ENCODE measurements around the gene EHBP1L1. TPM values are rescaled to one million over a fixed set of nuclear protein-coding genes. Genes with fewer than 3 reads are reported as not detected.

Gene EHBP1L1
- total RNA-seq, 1 donor from 2014 or later, result 4.7 TPM

DNA sequence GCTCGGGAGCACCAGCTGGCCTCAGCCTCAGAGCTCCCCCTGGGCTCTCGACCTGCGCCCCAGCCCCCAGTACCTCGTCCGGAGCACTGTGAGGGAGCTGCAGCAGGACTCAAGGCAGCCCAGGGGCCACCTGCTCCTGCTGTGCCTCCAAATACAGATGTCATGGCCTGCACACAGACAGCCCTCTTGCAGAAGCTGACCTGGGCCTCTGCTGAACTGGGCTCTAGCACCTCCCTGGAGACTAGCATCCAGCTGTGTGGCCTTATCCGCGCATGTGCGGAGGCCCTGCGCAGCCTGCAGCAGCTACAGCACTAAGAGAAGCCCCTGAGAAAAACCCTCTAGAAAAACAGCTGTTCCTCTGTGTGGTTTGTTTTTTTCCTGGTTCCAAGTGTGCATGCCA lies 4.4 kb upstream of the EHBP1L1 start:
- Mint-ChIP-seq H3K27me3 (ENCODE audit: insufficient read depth, low read depth) (peaks cover 22% of the 10 kb centered on the region), H3K4me1 (peaks cover 56% of the 10 kb centered on the region), H3K36me3 (peaks cover 13% of the 10 kb centered on the region), H3K9me3 (no peaks in the 10 kb centered on the region), H3K27ac (no peak overlapping the region), H3K4me3 (peak overlapping the region; percentile 90)
- Histone ChIP-seq H3K4me3 (peak overlapping the region; percentile 93), H4K20me1 (ENCODE audit: low read depth) (peaks cover 48% of the 10 kb centered on the region), H3K4me2 (peak overlapping the region; percentile 97), H3K27ac (no peak overlapping the region), H2AFZ (replicated peaks) (no peak overlapping the region), H3K9ac (no peak overlapping the region), H3K4me1 (peaks cover 27% of the 10 kb centered on the region), H3K27me3 (peaks cover 27% of the 10 kb centered on the region), H3F3A (ENCODE audit: low read depth) (peaks cover 67% of the 10 kb centered on the region), H3K36me3 (no peaks in the 10 kb centered on the region), H3K79me2 (ENCODE audit: low read depth) (peaks cover 40% of the 10 kb centered on the region), H3K9me3 (ENCODE audit: low read depth) (no peaks in the 10 kb centered on the region)
- no peak for DNase-seq (ENCODE audit: low spot score)
- no peak for TF ChIP-seq EZH2phosphoT487 (IDR thresholded peaks at IDR 0.05)
- TF ChIP-seq EZH2 (IDR thresholded peaks at IDR 0.05), result no peak
- TF ChIP-seq, protein P1, sequence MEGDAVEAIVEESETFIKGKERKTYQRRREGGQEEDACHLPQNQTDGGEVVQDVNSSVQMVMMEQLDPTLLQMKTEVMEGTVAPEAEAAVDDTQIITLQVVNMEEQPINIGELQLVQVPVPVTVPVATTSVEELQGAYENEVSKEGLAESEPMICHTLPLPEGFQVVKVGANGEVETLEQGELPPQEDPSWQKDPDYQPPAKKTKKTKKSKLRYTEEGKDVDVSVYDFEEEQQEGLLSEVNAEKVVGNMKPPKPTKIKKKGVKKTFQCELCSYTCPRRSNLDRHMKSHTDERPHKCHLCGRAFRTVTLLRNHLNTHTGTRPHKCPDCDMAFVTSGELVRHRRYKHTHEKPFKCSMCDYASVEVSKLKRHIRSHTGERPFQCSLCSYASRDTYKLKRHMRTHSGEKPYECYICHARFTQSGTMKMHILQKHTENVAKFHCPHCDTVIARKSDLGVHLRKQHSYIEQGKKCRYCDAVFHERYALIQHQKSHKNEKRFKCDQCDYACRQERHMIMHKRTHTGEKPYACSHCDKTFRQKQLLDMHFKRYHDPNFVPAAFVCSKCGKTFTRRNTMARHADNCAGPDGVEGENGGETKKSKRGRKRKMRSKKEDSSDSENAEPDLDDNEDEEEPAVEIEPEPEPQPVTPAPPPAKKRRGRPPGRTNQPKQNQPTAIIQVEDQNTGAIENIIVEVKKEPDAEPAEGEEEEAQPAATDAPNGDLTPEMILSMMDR (IDR thresholded peaks at IDR 0.05), result no peak

DNA sequence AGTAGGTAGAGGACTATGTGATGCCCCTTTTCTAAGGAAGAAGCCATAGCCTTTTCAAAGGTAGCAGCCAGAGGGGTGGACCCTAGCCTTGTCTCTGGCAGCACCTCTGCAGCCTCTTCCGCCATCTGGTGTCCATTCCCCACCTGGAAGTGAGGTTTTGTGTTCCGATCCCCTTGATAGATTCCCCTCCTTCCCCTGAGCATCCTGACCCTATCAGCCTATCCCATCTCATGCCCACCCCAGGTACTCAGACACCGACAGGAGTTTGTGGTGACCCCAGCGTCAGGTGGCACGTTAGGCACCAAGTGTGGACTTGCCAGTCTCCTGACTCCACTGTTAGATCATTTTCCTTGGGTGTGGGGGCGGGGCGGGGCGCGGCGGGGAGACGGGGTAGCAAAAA lies 3.9 kb upstream of the EHBP1L1 start:
- H3K4me1 ChIP-seq, result peaks cover 27% of the 10 kb centered on the region
- Mint-ChIP-seq H3K4me3 (peak overlapping the region; percentile 90), H3K27me3 (ENCODE audit: insufficient read depth, low read depth) (peaks cover 25% of the 10 kb centered on the region), H3K9me3 (no peaks in the 10 kb centered on the region), H3K4me1 (peaks cover 56% of the 10 kb centered on the region), H3K36me3 (peaks cover 13% of the 10 kb centered on the region), H3K27ac (no peak overlapping the region)
- H3K27me3 ChIP-seq, result peaks cover 32% of the 10 kb centered on the region
- peak overlapping the region; percentile 97 for H3K4me2 ChIP-seq
- peaks cover 52% of the 10 kb centered on the region for H4K20me1 ChIP-seq (ENCODE audit: low read depth)
- no peak overlapping the region for H2AFZ ChIP-seq (replicated peaks)
- no peak for TF ChIP-seq EZH2 (IDR thresholded peaks at IDR 0.05)
- TF ChIP-seq, protein P1 (IDR thresholded peaks at IDR 0.05), result peak; percentile 51
- H3K9ac ChIP-seq, result no peak overlapping the region
- DNase-seq (ENCODE audit: low spot score), result peak; percentile 86
- peaks cover 72% of the 10 kb centered on the region for H3F3A ChIP-seq (ENCODE audit: low read depth)
- H3K4me3 ChIP-seq, result peak overlapping the region; percentile 65
- H3K9me3 ChIP-seq (ENCODE audit: low read depth), result no peaks in the 10 kb centered on the region
- peaks cover 40% of the 10 kb centered on the region for H3K79me2 ChIP-seq (ENCODE audit: low read depth)
- H3K27ac ChIP-seq, result no peak overlapping the region
- no peaks in the 10 kb centered on the region for H3K36me3 ChIP-seq

- H3K9me3 ChIP-seq (ENCODE audit: low read depth), result no peaks in the 10 kb centered on the region
- peak within 1 kb of the TSS; percentile 90 for H3K4me3 Mint-ChIP-seq
- peaks cover 55% of the 10 kb centered on the region for H3K4me1 Mint-ChIP-seq
- TF ChIP-seq, protein P1 (IDR thresholded peaks at IDR 0.05), result no peak
- TF ChIP-seq EZH2 (IDR thresholded peaks at IDR 0.05) (no peak), EZH2phosphoT487 (IDR thresholded peaks at IDR 0.05) (no peak)
- peaks cover 72% of the 10 kb centered on the region for H3F3A ChIP-seq (ENCODE audit: low read depth)
- peak within 1 kb of the TSS; percentile 97 for H3K4me2 ChIP-seq
- H3K9me3 Mint-ChIP-seq, result no peaks in the 10 kb centered on the region
- peaks cover 25% of the 10 kb centered on the region for H3K27me3 Mint-ChIP-seq (ENCODE audit: insufficient read depth, low read depth)
- no peaks in the 10 kb centered on the region for H3K36me3 ChIP-seq
- peaks cover 40% of the 10 kb centered on the region for H3K79me2 ChIP-seq (ENCODE audit: low read depth)
- no peak within 1 kb of the TSS for H2AFZ ChIP-seq (replicated peaks)
- DNase-seq (ENCODE audit: low spot score), result peak; percentile 91
- H3K4me3 ChIP-seq, result peak within 1 kb of the TSS; percentile 93
- H3K36me3 Mint-ChIP-seq, result peaks cover 13% of the 10 kb centered on the region
- H3K27ac Mint-ChIP-seq, result peak within 1 kb of the TSS; percentile 21
- no peak within 1 kb of the TSS for H3K27ac ChIP-seq
- H3K9ac ChIP-seq, result no peak within 1 kb of the TSS
- H3K27me3 ChIP-seq, result peaks cover 37% of the 10 kb centered on the region
- peaks cover 56% of the 10 kb centered on the region for H4K20me1 ChIP-seq (ENCODE audit: low read depth)
- peaks cover 27% of the 10 kb centered on the region for H3K4me1 ChIP-seq
Measured at GRCh38 chr11:65572356-65573051, 3.3 kb upstream of the EHBP1L1 start, which contains the start of gene FAM89B. Gene FAM89B, plus strand, starts transcription at chr11:65572538. Its CDS starts 132 bp downstream, at chr11:65572670.

All from neural progenitor cell (in vitro differentiated cells).